RWPE2 (cell line): ENCODE data around the gene DLG2.

Source experiments
- ATAC-seq: fragments of 200-7000 bp; cut with Tn5 transposase; 3 replicates; pipeline ENCODE4 v1.9.1; 2021; ENCODE audit warnings: low read depth
- DNase-seq: peaks from one replicate; pipeline ENCODE4 v3.0.0-alpha.2; 2020; ENCODE audit warnings: low spot score
- H3K27ac ChIP-seq: fragments of 450-650 bp; 2 replicates; pipeline ENCODE4 v1.5.1; 2017; ENCODE audit warnings: mild to moderate bottlenecking; ENCODE audit not compliant: poor library complexity, severe bottlenecking
- H3K27me3 ChIP-seq: fragments of 250-450 bp; sonication (Bioruptor Pico); 2 replicates; pipeline ENCODE4 v1.5.1; 2021; ENCODE audit warnings: mild to moderate bottlenecking, moderate library complexity; ENCODE audit not compliant: insufficient read depth, poor library complexity, severe bottlenecking
- H3K36me3 ChIP-seq: fragments of 250-450 bp; sonication (Bioruptor Pico); 2 replicates; pipeline ENCODE4 v1.5.1; 2020; ENCODE audit warnings: low read depth, mild to moderate bottlenecking, moderate library complexity
- H3K4me1 ChIP-seq: fragments of 250-450 bp; sonication (Bioruptor Pico); 2 replicates; pipeline ENCODE4 v1.5.1; 2021; ENCODE audit warnings: mild to moderate bottlenecking, moderate library complexity; ENCODE audit not compliant: insufficient read depth, poor library complexity, severe bottlenecking
- H3K4me3 ChIP-seq: fragments of 250-450 bp; sonication (Bioruptor Pico); 2 replicates; pipeline ENCODE4 v1.5.1; 2021; ENCODE audit warnings: mild to moderate bottlenecking, moderate library complexity; ENCODE audit not compliant: severe bottlenecking
- H3K9me3 ChIP-seq: fragments of 250-450 bp; sonication (Bioruptor Pico); 2 replicates; pipeline ENCODE4 v1.5.1; 2021; ENCODE audit warnings: mild to moderate bottlenecking, moderate library complexity; ENCODE audit not compliant: severe bottlenecking
- TF ChIP-seq, protein P1 (sequence below): fragments of 450-650 bp; IDR thresholded peaks from one replicate; pipeline ENCODE4 v1.5.1; 2017; ENCODE audit warnings: mild to moderate bottlenecking, moderate library complexity; ENCODE audit not compliant: poor library complexity, severe bottlenecking

The DLG2 gene

DNA sequence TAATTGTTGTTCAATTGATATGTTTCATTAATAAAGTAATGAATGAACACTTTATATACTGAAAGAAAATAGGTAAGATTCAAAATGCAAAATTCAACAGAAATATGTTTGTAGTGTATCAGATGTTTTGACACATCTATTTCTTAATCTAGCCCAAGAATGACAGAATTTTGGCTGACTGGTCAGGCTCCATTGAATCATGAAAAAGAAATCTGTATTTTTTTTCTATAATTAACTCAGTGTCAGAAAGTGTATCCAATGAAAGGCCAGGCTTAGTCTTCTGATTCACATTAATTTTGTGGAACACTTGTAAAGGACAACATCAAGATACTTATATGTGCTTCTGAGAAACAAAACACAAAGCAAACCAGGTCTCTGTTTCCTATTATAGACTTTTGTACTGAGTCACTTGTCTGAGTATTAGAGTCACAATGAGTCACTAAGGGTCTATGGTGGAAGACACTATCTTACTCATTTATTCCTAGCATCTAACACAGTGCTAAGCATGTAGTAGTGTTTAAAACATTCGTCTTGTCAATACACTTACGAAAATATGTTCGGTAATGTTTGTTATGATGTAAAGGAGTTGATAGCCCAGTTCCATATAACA, 2043.3 kb downstream of the DLG2 start:
- TF ChIP-seq, protein P1, sequence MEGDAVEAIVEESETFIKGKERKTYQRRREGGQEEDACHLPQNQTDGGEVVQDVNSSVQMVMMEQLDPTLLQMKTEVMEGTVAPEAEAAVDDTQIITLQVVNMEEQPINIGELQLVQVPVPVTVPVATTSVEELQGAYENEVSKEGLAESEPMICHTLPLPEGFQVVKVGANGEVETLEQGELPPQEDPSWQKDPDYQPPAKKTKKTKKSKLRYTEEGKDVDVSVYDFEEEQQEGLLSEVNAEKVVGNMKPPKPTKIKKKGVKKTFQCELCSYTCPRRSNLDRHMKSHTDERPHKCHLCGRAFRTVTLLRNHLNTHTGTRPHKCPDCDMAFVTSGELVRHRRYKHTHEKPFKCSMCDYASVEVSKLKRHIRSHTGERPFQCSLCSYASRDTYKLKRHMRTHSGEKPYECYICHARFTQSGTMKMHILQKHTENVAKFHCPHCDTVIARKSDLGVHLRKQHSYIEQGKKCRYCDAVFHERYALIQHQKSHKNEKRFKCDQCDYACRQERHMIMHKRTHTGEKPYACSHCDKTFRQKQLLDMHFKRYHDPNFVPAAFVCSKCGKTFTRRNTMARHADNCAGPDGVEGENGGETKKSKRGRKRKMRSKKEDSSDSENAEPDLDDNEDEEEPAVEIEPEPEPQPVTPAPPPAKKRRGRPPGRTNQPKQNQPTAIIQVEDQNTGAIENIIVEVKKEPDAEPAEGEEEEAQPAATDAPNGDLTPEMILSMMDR, result no peak
- no peaks in the 10 kb centered on the region for H3K4me1 ChIP-seq
- ATAC-seq (peak; percentile 92), DNase-seq (no peak)
- H3K36me3 ChIP-seq, result no peaks in the 10 kb centered on the region
- no peak overlapping the region for H3K27ac ChIP-seq
- H3K4me3 ChIP-seq, result no peak overlapping the region
- H3K27me3 ChIP-seq, result no peaks in the 10 kb centered on the region
- no peaks in the 10 kb centered on the region for H3K9me3 ChIP-seq

DNA sequence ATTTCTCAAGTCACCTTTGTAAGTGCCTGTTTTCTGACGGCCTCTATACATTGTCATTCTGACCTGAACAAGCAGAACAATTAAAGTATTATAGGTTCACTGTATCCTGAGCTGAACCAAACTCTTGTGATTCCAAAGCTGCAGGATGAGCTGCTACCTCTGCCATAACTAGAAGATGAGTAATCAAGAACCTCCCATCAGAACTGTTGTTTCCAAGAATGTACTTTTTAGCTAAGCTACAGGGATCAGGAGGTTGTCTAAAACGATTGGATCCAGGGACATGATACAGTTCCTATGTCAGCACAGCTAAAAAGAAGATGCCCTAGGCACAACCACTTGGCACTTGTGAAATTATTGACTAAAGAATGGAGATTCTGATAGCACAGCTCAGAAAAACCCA, 2052.6 kb downstream of the DLG2 start:
- no peaks in the 10 kb centered on the region for H3K9me3 ChIP-seq
- no peak overlapping the region for H3K4me3 ChIP-seq
- no peak overlapping the region for H3K27ac ChIP-seq
- H3K4me1 ChIP-seq, result peaks cover 13% of the 10 kb centered on the region
- peak; percentile 82 for ATAC-seq
- TF ChIP-seq, protein P1, result no peak
- DNase-seq, result no peak
- no peaks in the 10 kb centered on the region for H3K27me3 ChIP-seq
- no peaks in the 10 kb centered on the region for H3K36me3 ChIP-seq

DNA sequence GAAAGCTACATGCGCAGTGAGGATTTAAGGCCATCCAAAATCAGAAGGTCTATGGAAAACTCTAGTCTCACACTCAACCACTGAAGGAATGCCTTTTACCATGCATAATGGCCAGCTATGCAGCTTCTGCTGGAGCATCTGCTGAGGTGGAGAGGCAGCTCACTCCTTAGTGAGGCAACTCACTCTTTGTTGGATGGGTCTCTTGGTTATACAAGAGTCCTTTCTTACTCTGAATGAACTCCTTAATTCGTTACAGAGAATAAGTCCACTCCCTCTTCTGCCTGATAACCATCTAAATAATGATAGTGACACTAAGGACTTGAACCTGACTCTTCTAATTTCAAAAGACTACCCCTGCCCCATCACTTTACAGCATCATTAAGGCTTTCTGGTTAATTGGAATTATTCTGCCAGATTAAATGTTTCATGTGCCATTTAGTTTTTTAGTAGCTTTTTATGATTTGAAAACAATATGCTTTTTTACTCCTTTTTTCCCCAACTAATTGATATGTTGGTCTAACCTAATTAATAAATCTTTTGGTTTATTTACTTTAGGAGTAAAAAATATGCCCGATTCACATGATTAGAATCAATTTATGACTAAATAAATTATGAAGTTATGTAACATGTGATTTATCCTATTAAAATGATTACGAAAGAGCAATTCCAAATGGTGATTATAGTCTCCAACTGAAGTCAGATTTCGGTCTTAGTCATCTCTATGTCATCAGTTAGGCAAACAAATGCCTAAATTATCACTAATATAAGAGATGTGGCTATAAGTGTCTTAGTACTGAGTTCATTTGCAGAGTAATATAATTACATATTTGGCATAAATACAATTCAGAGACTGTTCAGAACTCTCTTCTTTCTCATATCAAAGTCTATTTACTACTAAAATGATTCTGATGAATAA, 2054.3 kb downstream of the DLG2 start:
- H3K27ac ChIP-seq, result no peak overlapping the region
- no peaks in the 10 kb centered on the region for H3K27me3 ChIP-seq
- H3K4me1 ChIP-seq, result peaks cover 13% of the 10 kb centered on the region
- no peaks in the 10 kb centered on the region for H3K9me3 ChIP-seq
- ATAC-seq (peak; percentile 83), DNase-seq (no peak)
- H3K4me3 ChIP-seq, result no peak overlapping the region
- TF ChIP-seq, protein P1, result no peak
- H3K36me3 ChIP-seq, result no peaks in the 10 kb centered on the region

DNA sequence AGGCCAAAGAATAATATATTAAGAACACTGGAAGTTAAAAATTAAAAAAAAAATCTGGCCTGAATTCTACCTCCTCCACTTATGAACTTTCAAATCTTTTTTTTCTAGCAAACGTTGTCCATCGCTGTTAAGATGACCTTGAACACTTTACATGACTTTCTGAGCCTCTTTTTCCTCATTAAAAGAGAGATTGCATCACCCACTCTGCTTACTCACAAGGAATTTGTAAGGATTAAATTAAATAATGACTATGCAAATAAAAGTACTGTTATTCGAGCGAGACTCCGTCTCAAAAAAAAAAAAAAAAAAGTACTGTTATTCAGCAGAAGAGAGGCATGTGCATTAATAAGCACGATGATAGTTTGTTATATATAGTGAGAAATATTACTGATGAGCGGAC, 2055.8 kb downstream of the DLG2 start:
- ATAC-seq (no peak), DNase-seq (no peak)
- H3K27ac ChIP-seq, result no peak overlapping the region
- no peaks in the 10 kb centered on the region for H3K36me3 ChIP-seq
- H3K4me3 ChIP-seq, result no peak overlapping the region
- no peaks in the 10 kb centered on the region for H3K27me3 ChIP-seq
- H3K4me1 ChIP-seq, result peaks cover 13% of the 10 kb centered on the region
- TF ChIP-seq, protein P1, result no peak
- H3K9me3 ChIP-seq, result no peaks in the 10 kb centered on the region
